H1 (cell line): ENCODE measurements around the gene OR2H1. TPM values are rescaled to one million over a fixed set of nuclear protein-coding genes. Genes with fewer than 3 reads are reported as not detected.

Experiments used
- CTCF ChIA-PET: fragments of 300-600 bp; sonication (Branson Sonifier 250); formaldehyde crosslinking; loops from one replicate; lab custom pipeline; 2021; ENCODE audit not compliant: partially characterized antibody; lab: Charles Lee
- POLR2A ChIA-PET: fragments of 300-600 bp; sonication (Branson Sonifier 250); formaldehyde crosslinking; loops from one replicate; lab custom pipeline; 2021; ENCODE audit warnings: inconsistent platforms; ENCODE audit not compliant: partially characterized antibody; lab: Charles Lee
- DNase-seq, 2 experiments: peaks; one replicate each; pipeline versions ENCODE4 v3.0.0 to v3.0.0-alpha.2; 2010 to 2022; ENCODE audit warnings: low spot score in 2 of 2, low read depth in 1 of 2, mixed read lengths in 1 of 2
- FAIRE-seq: peaks from 2 replicates; lab custom pipeline; 2011; peaks lifted over from hg19 to GRCh38; lab: Jason Lieb, UNC
- H2AFZ ChIP-seq: 2 replicates; pipeline ENCODE4 v1.8.1; 2012; ENCODE audit warnings: low read length, inconsistent platforms
- H2AK5ac ChIP-seq: 2 replicates; pipeline ENCODE4 v1.6.1; 2013; ENCODE audit warnings: low read depth, low read length
- H2BK120ac ChIP-seq: replicated peaks from 2 replicates; pipeline ENCODE3; 2013; ENCODE audit warnings: low read depth, low read length, inconsistent platforms
- H2BK12ac ChIP-seq: 2 replicates; pipeline ENCODE4 v1.6.1; 2013; ENCODE audit warnings: low read depth, low read length
- H2BK15ac ChIP-seq: 2 replicates; pipeline ENCODE4 v1.6.1; 2013; ENCODE audit warnings: low read length
- H2BK20ac ChIP-seq: 2 replicates; pipeline ENCODE4 v1.6.1; 2013; ENCODE audit warnings: low read length
- H2BK5ac ChIP-seq: 2 replicates; pipeline ENCODE4 v1.6.1; 2013; ENCODE audit warnings: low read depth, low read length
- H3K14ac ChIP-seq: 2 replicates; pipeline ENCODE4 v1.6.1; 2013; ENCODE audit warnings: inconsistent platforms; ENCODE audit not compliant: insufficient read length
- H3K18ac ChIP-seq: 2 replicates; pipeline ENCODE4 v1.6.1; 2013; ENCODE audit warnings: low read length; ENCODE audit errors: extremely low read depth
- H3K23ac ChIP-seq: 2 replicates; pipeline ENCODE4 v1.6.1; 2013; ENCODE audit warnings: inconsistent platforms; ENCODE audit not compliant: insufficient read length
- H3K23me2 ChIP-seq: 2 replicates; pipeline ENCODE4 v1.6.1; 2013; ENCODE audit warnings: low read depth, low read length
- H3K27ac ChIP-seq: 2 replicates; pipeline ENCODE4 v1.6.1; 2011; ENCODE audit warnings: low read depth, low read length, inconsistent platforms
- H3K27me3 ChIP-seq, 4 experiments: replicated peaks in 1 of 4; 1 replicate in 1 of 4; 2 replicates in 3 of 4; pipeline versions ENCODE4 v1.6.1 to v1.8.1; 2011 to 2013; ENCODE audit warnings: low read length in 3 of 4, mild to moderate bottlenecking in 3 of 4, inconsistent platforms in 2 of 4, mixed read lengths in 2 of 4, moderate library complexity in 1 of 4; ENCODE audit not compliant: control insufficient read depth in 3 of 4, insufficient read depth in 3 of 4; ENCODE audit errors: extremely low read depth in 1 of 4
- H3K36me3 ChIP-seq, 4 experiments: 2 replicates each; pipeline versions ENCODE4 v1.6.1 to v1.8.1; 2011 to 2013; ENCODE audit warnings: mild to moderate bottlenecking in 4 of 4, low read length in 3 of 4, moderate library complexity in 2 of 4, control low read depth in 1 of 4, inconsistent platforms in 1 of 4; ENCODE audit not compliant: insufficient read depth in 4 of 4, control insufficient read depth in 2 of 4
- H3K4ac ChIP-seq: replicated peaks from 2 replicates; pipeline ENCODE3; 2013; ENCODE audit warnings: low read length, low read depth, mixed read lengths, inconsistent platforms; ENCODE audit not compliant: insufficient read length
- H3K4me1 ChIP-seq, 4 experiments: replicated peaks in 1 of 4; 1 replicate in 1 of 4; 2 replicates in 3 of 4; pipeline versions ENCODE4 v1.6.1 to v1.8.1; 2011 to 2013; ENCODE audit warnings: low read length in 3 of 4, inconsistent platforms in 2 of 4, mixed read lengths in 1 of 4; ENCODE audit not compliant: insufficient read depth in 4 of 4, control insufficient read depth in 3 of 4
- H3K4me2 ChIP-seq, 2 experiments: 2 replicates each; pipeline versions ENCODE4 v1.6.1 to v1.8.1; 2011 to 2013; ENCODE audit warnings: low read depth in 2 of 2, low read length in 2 of 2, control low read depth in 1 of 2, inconsistent platforms in 1 of 2, mild to moderate bottlenecking in 1 of 2; ENCODE audit not compliant: insufficient read depth in 1 of 2
- H3K4me3 ChIP-seq, 4 experiments: fragments of 200-600, 300-600 bp in 1 of 4; sonication (generic), shearing (Covaris generic), sonication (Bioruptor Twin) in 1 of 4; 2 replicates each; pipeline versions ENCODE4 v1.5.1 to v1.8.1; 2011 to 2016; ENCODE audit warnings: low read length in 4 of 4, low read depth in 3 of 4, control low read depth in 2 of 4, inconsistent platforms in 2 of 4, mild to moderate bottlenecking in 2 of 4, mixed read lengths in 1 of 4, moderate library complexity in 1 of 4; ENCODE audit not compliant: insufficient read depth in 2 of 4; ENCODE audit errors: extremely low read depth in 1 of 4
- H3K56ac ChIP-seq: replicated peaks from 2 replicates; pipeline ENCODE3; 2013; ENCODE audit warnings: low read depth, mild to moderate bottlenecking, mixed read lengths, low read length, inconsistent platforms; ENCODE audit not compliant: insufficient read length
- H3K79me1 ChIP-seq: 2 replicates; pipeline ENCODE4 v1.6.1; 2013; ENCODE audit warnings: low read depth, low read length, control low read depth
- H3K79me2 ChIP-seq, 2 experiments: 2 replicates each; pipeline versions ENCODE4 v1.6.1 to v1.8.1; 2012 to 2013; ENCODE audit warnings: low read length in 2 of 2, mild to moderate bottlenecking in 2 of 2, inconsistent platforms in 1 of 2; ENCODE audit not compliant: insufficient read depth in 2 of 2, control insufficient read depth in 1 of 2
- H3K9ac ChIP-seq, 4 experiments: replicated peaks in 1 of 4; 1 replicate in 1 of 4; 2 replicates in 3 of 4; pipeline versions ENCODE4 v1.6.1 to v1.8.1; 2011 to 2013; ENCODE audit warnings: low read depth in 3 of 4, low read length in 3 of 4, control low read depth in 2 of 4, mild to moderate bottlenecking in 2 of 4, moderate library complexity in 2 of 4, inconsistent platforms in 1 of 4; ENCODE audit errors: extremely low read depth in 1 of 4
- H3K9me3 ChIP-seq, 2 experiments: 2 replicates each; pipeline versions ENCODE4 v1.6.1 to v1.8.1; 2012 to 2013; ENCODE audit warnings: mild to moderate bottlenecking in 2 of 2, moderate library complexity in 2 of 2, control low read depth in 1 of 2, inconsistent platforms in 1 of 2, low read depth in 1 of 2, low read length in 1 of 2, mixed read lengths in 1 of 2; ENCODE audit not compliant: insufficient read depth in 2 of 2
- H4K20me1 ChIP-seq, 2 experiments: replicated peaks in 1 of 2; 2 replicates each; pipeline versions ENCODE3 to v1.8.1; 2011 to 2013; ENCODE audit warnings: inconsistent platforms in 2 of 2, low read length in 2 of 2, mild to moderate bottlenecking in 1 of 2; ENCODE audit not compliant: insufficient read depth in 2 of 2, control insufficient read depth in 1 of 2
- H4K5ac ChIP-seq: 2 replicates; pipeline ENCODE4 v1.6.1; 2013; ENCODE audit warnings: low read length, low read depth, mixed read lengths, inconsistent platforms; ENCODE audit not compliant: insufficient read length
- H4K8ac ChIP-seq: 2 replicates; pipeline ENCODE4 v1.8.0; 2013; ENCODE audit warnings: mild to moderate bottlenecking, moderate library complexity, low read length, inconsistent platforms; ENCODE audit not compliant: insufficient read depth; ENCODE audit errors: extremely low read depth
- H4K91ac ChIP-seq: replicated peaks from 2 replicates; pipeline ENCODE3; 2013; ENCODE audit warnings: low read length, mixed read lengths, inconsistent platforms; ENCODE audit not compliant: insufficient read length
- BCL11A ChIP-seq, 2 experiments: IDR thresholded peaks; one replicate each; pipeline ENCODE4 v1.6.1; 2011; ENCODE audit warnings: low read depth in 2 of 2, low read length in 2 of 2, mild to moderate bottlenecking in 2 of 2
- CHD1 ChIP-seq: IDR thresholded peaks from 2 replicates; pipeline ENCODE4 v1.6.1; 2012; ENCODE audit warnings: low read depth, low read length, improper control_type of control experiment
- GTF2F1 ChIP-seq: IDR thresholded peaks from 2 replicates; pipeline ENCODE4 v1.6.1; 2012; ENCODE audit warnings: low read depth, low read length, improper control_type of control experiment, borderline replicate concordance
- HDAC2 ChIP-seq, 2 experiments: fragments of 300-600 bp in 1 of 2; sonication (generic) in 1 of 2; IDR thresholded peaks; 2 replicates each; pipeline ENCODE4 v1.6.1; 2011 to 2012; ENCODE audit warnings: low read depth in 2 of 2, low read length in 2 of 2, mild to moderate bottlenecking in 2 of 2, moderate library complexity in 2 of 2, borderline replicate concordance in 1 of 2, inconsistent platforms in 1 of 2
- KDM1A ChIP-seq: fragments of 200-600, 300-600 bp; sonication (generic); IDR thresholded peaks from 2 replicates; pipeline ENCODE4 v1.7.1; 2016; ENCODE audit warnings: mild to moderate bottlenecking, low read length, borderline replicate concordance
- NANOG ChIP-seq: IDR thresholded peaks from 2 replicates; pipeline ENCODE4 v1.6.1; 2011; ENCODE audit warnings: low read length, low read depth, mild to moderate bottlenecking, inconsistent platforms; ENCODE audit not compliant: insufficient read depth, poor library complexity, severe bottlenecking
- PHF8 ChIP-seq: fragments of 200-600 bp; sonication (generic); conservative IDR thresholded peaks from 2 replicates; pipeline ENCODE4 v1.7.1; 2012; ENCODE audit warnings: low read depth, mild to moderate bottlenecking, inconsistent platforms, low read length, moderate library complexity
- RBBP5 ChIP-seq: IDR thresholded peaks from 2 replicates; pipeline ENCODE4 v1.7.1; 2012; ENCODE audit warnings: low read depth, mild to moderate bottlenecking, inconsistent platforms, low read length, moderate library complexity, borderline replicate concordance
- TAF1 ChIP-seq: IDR thresholded peaks from 2 replicates; pipeline ENCODE4 v1.6.1; 2011; ENCODE audit warnings: mild to moderate bottlenecking, low read depth, low read length
- TBP ChIP-seq: IDR thresholded peaks from 2 replicates; pipeline ENCODE4 v1.6.1; 2011; ENCODE audit warnings: low read depth, low read length, improper control_type of control experiment
- TEAD4 ChIP-seq: IDR thresholded peaks from 2 replicates; pipeline ENCODE4 v1.6.1; 2012; ENCODE audit warnings: low read depth, low read length, inconsistent platforms, mixed read lengths
- USF2 ChIP-seq: IDR thresholded peaks from 2 replicates; pipeline ENCODE4 v1.6.1; 2011; ENCODE audit warnings: low read length, improper control_type of control experiment
- WGBS, 2 experiments: shearing (Covaris generic) in 1 of 2; methylation state at CpG; one replicate each; pipeline versions ENCODE4 v1.1.6 to v1.1.7; 2013 to 2015; ENCODE audit warnings: low lambda C conversion rate in 2 of 2, mixed read lengths in 2 of 2, inconsistent platforms in 1 of 2, low coverage in 1 of 2, missing lambda C conversion rate in 1 of 2; ENCODE audit not compliant: insufficient replicate concordance in 2 of 2, insufficient coverage in 1 of 2, insufficient read length in 1 of 2; ENCODE audit errors: extremely low coverage in 1 of 2, missing lambda C conversion rate in 1 of 2; 5-methylcytosine and 5-hydroxymethylcytosine counted together
- polyA plus RNA-seq, 7 experiments: library from polyadenylated mRNA; depleted of rRNA in 3 of 7; stranded (reverse) in 5 of 7; unstranded in 2 of 7; fragments of >200 nt in 5 of 7; fragments of 200-250 nt in 2 of 7; gene quantifications; 1 replicate in 5 of 7; 2 replicates in 1 of 7; 4 replicates in 1 of 7; pipeline versions ENCODE4 v1.2.1 to v1.2.3, GENCODE V29; 2011 to 2013; ENCODE audit warnings: missing spikeins in 2 of 7, mixed read lengths in 2 of 7
- total RNA-seq: library from RNA; stranded (reverse); fragmentation: NEBNext Ultra II Directional; extraction: Animal tissue kit (Norgen Biotek cat#: 25700); gene quantifications from 2 replicates; pipeline ENCODE4 v1.2.1, GENCODE V29; 2021

Gene OR2H1
- total and polyA plus RNA-seq, 2 of the 8 experiments (the other 6 are each of a cell fraction or from before 2014, with no cell fraction given) = not detected

GRCh38 chr6:29424575-29424974 lies 32.4 kb upstream of the OR2H1 start:
- CTCF ChIA-PET = interaction anchor here (1.5 to 2.5 kb wide), 2 partner anchors 43 to 164 kb away, joined by 3 to 13 read pairs; no protein-coding TSS in a partner anchor
- H4K91ac ChIP-seq = no peak overlapping the region
- no peak overlapping the region for H3K23ac ChIP-seq
- H3K36me3 ChIP-seq = no peaks in the 10 kb centered on the region
- H4K5ac ChIP-seq = no peak overlapping the region
- H2BK20ac ChIP-seq = no peak overlapping the region
- FAIRE-seq (no peak), DNase-seq (no peak)
- H4K20me1 ChIP-seq = no peaks in the 10 kb centered on the region
- no peak overlapping the region for H2BK12ac ChIP-seq
- no peak overlapping the region for H3K4me2 ChIP-seq
- no peaks in the 10 kb centered on the region for H3K4me1 ChIP-seq
- H3K18ac ChIP-seq = no peak overlapping the region
- H3K79me2 ChIP-seq = no peaks in the 10 kb centered on the region
- no peak overlapping the region for H3K27ac ChIP-seq
- no peak overlapping the region for H2BK15ac ChIP-seq
- no peak overlapping the region for H2BK120ac ChIP-seq
- 84% methylated on average over 2 of the region's 2 CpGs; no CpG with 5 or more reads in 1 of the 2 experiments for WGBS, 2 experiments
- no peak overlapping the region for H2BK5ac ChIP-seq
- H3K56ac ChIP-seq = no peak overlapping the region
- H4K8ac ChIP-seq = no peak overlapping the region
- H3K23me2 ChIP-seq = no peaks in the 10 kb centered on the region
- H3K9me3 ChIP-seq = 0 out of 4 replicates have a peak, but pooled peaks cover 0 to 3% of the 10 kb centered on the region in 2 experiments
- POLR2A ChIA-PET = interaction anchor here (1.2 to 1.6 kb wide), 2 partner anchors 19 to 23 kb away, joined by 3 read pairs; no protein-coding TSS in a partner anchor
- no peak overlapping the region for H3K14ac ChIP-seq
- H3K4ac ChIP-seq = no peak overlapping the region
- H3K27me3 ChIP-seq = no peaks in the 10 kb centered on the region
- H2AFZ ChIP-seq = no peak overlapping the region
- H3K79me1 ChIP-seq = no peaks in the 10 kb centered on the region
- no peak overlapping the region for H3K9ac ChIP-seq
- no peak overlapping the region for H3K4me3 ChIP-seq
- H2AK5ac ChIP-seq = no peak overlapping the region
- TF ChIP-seq GTF2F1 = no peak
- no peak for TF ChIP-seq CHD1
- TF ChIP-seq BCL11A (IDR thresholded peaks at IDR 0.05; ENCODE audit: low read depth in 2 of 2, low read length in 2 of 2) = no peak
- no peak for TF ChIP-seq TAF1
- no peak for TF ChIP-seq HDAC2 (IDR thresholded peaks at IDR 0.05; ENCODE audit: borderline replicate concordance in 1 of 2, low read depth in 2 of 2, low read length in 2 of 2)
- TF ChIP-seq KDM1A = no peak
- no peak for TF ChIP-seq RBBP5
- TF ChIP-seq USF2 = no peak
- no peak for TF ChIP-seq TBP
- no peak for TF ChIP-seq PHF8
- no peak for TF ChIP-seq NANOG
- no peak for TF ChIP-seq TEAD4
